T follicular helper cell (primary cell): Measurements from ENCODE around the gene YJU2.

Source experiments
- DNase-seq: peaks from one replicate; pipeline ENCODE4 v3.0.0-alpha.2; 2020; ENCODE audit warnings: low read depth

YJU2 gene

DNA sequence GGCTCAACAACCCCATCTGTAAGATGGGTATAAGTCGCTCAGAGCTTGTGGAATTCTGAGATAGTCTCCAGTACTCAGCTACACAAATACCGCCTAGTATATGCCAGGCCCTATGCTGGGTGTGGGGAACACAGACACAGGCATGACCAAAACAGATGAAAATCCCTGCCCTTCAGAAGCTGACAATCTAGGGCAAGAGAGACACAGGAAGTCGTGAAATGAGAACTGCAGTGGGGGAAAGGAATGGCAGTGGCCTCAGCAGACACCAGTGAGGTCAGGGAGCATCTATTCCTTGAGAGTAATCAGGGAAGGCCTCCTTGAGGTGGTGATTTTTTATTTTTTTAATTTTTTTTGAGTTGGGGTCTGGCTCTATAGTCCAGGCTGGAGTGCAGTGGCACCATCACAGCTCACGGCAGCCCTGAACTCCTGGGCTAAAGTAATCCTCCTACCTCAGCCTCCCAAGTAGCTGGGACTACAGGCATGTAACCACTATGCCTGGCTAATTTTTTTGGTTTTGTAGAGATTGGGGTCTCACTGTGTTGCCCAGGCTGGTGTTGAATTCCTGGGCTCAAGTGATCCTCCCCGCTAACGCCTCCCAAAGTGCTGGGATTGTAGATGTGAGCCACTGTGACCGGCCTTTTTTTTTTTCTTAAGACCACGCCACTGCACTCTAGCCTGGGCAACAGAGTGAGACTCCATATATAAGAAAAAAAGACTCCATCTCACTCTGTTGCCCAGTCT lies 52.1 kb downstream of the YJU2 start:
- DNase-seq, result no peak

DNA sequence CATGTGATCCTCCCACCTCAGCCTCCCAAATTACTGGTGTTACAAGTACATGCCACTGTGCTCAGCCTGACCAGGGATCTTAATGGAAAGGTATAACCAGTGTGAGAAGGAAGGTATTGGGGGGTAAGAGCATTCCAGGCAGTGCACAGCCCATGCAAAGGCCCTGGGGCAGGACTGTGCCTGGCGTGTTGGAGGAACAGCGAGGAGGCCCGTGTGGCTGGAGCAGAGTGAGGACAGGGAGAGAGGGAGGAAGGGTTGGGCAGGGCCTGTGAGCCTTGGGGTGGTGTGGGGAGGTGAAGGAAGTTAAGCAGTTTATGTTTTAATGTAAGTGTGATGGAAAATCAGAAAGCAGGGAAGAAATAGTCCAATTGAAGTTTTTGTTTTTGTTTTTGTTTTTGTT lies 53.7 kb downstream of the YJU2 start:
- no peak for DNase-seq

DNA sequence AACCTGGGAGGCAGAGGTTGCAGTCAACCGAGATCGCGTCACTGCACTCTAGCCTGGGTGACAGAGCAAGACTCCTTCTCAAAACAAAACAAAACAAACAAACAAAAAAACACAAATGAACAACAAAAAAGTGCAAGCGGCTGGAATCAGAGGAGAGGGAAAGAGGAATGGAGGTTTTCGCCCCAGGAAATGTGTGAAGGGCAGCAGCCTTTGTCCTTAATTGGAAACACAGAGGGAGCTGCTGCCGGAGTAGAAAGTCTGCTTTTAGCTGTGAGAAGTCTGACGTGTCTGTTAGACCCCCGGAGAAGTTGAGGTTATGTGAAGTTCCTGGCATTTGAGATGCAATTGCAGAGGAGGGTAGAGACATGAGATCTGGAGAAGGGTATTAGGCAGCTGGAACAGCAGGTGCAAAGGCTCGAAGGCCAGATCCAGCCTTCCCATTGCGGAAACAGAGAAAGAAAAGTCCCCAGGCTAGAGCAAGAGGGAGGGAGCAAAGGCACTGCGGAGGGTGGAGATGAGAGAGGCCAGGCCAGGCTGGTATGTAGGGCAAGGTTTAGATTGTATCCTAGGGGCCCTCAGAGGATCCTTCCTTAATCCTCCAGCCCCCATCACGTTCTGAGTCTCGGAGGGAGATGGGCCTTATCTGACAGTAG lies 54.8 kb downstream of the YJU2 start:
- DNase-seq, result no peak

DNA sequence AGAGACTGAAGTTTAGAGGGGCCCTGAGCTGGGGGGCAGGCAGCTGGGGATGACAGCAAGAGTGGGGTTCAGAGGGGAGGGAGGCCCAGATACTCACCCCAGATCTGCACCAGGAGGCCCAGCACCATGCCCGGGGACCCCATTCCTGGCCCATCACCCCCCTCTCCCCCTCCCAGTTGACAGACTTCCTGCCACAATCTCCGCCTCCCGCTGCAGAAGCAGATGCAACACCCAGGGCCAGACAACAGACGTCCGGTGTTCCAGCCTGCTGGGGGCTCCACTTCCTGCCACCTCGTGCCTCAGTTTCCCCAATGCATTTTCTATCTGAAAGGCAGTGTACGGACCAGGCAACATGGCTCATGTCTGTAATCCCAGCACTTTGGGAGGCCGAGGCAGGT lies 55.4 kb downstream of the YJU2 start, which contains the start of gene TMIGD2:
TSS of gene TMIGD2 (minus strand) at position 147 of the 398 bp plus-strand sequence. CDS start at position 143, 4 bp downstream.
- no peak for DNase-seq

DNA sequence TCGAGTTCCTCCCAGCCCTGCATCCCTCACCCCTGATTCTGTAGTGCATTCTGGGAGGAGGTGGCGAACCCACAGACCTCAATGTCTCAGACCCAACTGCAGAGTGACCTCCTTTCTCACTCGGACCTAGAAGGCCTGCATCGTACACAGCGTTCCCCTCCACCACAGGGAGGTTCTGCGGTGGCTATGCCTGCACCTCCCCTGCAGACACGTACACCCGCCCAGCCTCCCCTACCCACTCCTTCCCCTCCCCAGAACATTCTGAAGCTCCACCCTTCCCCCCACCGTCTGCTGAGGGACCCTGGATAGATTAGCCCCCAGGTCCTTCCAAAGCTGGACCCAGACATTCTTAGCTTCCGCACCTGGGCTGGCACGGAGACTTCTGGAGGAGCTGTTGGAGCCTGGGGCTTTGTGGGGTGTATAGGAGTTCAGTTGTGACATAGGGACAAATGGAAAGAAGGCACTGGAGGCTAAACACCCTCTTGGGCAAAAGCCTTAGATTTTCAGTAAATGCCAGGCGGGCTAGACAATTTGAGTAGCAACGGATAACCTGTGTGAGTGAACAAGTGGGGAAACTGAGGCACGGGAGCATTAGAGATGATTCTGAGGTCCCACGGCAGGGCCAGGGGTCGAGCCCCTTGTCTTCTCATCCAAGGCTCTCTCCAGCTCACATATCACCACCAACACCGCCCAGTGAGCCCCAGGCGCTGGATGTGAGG lies 57.1 kb downstream of the YJU2 start:
- DNase-seq, result no peak

DNA sequence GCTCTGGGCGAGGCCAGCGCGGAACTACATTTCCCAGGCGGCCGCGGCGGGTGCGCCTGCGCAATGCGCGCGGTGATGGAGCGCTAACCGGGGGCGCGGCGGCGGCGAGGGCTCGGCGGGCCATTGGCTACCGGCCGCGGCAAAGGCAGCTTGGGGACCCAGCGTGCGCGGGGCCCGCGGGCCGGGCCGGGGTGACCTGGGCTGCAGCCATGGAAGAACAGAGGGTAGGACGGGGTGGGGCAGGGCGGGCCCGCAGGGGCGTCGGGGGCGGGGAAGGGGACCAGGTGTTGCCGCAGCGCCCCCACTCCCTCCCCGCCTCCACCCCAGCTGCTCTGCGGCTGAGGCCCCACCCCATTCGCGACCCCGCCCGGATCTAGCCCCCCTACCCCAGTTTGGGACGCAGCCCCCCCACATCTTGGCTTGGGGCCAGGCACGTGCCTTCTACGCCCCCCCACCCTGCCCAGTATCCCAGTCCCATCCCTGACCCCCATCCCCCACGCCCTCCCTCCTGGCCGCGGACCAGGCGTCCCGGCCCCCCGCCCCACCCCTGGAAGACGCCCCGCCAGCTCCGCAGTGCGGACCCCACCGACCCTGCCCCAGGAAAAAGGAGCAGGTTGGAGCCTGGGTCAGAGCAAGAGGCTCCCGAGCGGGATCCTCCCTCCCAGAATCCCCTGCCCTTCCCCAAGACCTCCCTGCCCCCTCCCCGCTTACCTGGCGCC lies 57.8 kb downstream of the YJU2 start, which contains the start of gene FSD1:
TSS of gene FSD1 (plus strand) at position 61 of the 719 bp plus-strand sequence. CDS start at position 210, 149 bp downstream.
- DNase-seq, result peak; percentile 25

DNA sequence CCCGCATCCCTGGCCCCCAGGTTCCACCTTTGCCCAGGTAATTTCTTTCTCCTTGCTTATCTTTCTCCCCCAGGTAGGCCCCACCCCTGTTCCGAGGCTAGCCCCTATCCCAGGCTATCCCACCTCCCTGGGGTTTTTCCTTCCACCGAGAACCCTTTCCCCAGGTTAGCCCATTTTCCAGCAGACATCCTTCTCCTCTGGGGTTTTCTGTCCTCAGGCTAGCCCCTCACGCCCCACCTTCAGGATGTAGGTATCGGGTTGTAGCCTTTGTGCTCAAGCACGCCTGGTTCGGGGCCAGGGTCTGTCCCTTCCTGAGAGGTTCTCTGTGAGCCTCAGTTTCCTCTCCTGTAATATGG lies 58.4 kb downstream of the YJU2 start:
- no peak for DNase-seq

DNA sequence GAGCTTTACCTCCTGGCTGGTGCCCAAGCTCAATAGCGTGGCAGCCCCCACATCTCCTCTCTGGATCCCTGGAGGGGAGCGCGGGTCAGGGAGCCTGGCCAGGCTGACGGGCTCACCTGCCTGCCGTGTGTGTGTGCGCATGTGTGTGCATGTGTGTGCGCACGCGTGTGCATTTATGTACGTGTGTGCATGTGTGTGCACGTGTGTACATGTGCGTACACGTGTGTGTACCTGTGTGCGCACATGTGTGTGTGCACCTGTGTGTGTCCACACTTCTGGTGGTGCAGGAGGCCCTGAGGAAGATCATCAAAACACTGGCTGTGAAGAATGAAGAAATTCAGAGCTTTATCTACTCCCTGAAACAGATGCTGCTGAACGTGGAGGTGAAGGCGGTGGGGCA lies 58.8 kb downstream of the YJU2 start:
- DNase-seq, result no peak

DNA sequence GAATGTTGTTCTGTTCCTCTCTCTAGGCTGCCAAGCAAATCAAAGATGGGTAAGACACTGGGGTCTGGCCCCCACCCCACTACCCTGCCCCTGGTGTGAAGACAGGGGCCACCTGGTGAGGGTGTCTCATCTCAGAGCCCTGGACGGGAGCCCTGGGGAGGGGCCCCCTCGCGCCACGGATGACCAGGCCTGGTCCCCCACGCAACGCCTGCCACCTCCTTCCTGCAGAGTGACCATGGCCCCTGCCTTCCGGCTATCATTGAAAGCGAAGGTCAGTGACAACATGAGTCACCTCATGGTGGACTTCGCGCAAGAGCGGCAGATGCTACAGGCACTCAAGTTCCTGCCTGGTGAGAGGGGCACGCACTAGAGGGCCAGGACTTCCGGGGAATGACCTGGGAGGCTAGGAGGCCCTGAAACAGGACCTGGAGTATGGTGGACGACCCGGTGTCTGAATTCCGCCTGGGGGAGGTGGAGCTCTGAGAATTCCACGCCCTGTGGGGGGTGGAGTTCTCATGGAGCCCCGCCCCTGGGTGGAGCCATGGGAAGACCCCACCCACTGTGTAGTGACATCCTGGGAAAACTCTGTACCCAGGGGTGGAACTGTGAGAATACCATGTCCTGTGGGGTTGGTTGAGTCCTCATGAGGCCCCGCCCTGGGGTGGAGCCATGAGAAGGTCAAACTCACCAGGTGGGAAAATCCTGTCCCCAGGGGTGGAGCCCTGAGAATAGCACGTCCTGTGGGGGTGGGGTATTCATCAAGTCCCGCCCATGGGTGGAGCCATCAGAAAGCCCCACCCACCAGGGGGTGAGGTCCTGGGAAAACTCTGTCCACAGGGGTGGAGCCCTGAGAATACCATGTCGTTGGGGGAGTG lies 63.6 kb downstream of the YJU2 start:
- DNase-seq, result no peak

DNA sequence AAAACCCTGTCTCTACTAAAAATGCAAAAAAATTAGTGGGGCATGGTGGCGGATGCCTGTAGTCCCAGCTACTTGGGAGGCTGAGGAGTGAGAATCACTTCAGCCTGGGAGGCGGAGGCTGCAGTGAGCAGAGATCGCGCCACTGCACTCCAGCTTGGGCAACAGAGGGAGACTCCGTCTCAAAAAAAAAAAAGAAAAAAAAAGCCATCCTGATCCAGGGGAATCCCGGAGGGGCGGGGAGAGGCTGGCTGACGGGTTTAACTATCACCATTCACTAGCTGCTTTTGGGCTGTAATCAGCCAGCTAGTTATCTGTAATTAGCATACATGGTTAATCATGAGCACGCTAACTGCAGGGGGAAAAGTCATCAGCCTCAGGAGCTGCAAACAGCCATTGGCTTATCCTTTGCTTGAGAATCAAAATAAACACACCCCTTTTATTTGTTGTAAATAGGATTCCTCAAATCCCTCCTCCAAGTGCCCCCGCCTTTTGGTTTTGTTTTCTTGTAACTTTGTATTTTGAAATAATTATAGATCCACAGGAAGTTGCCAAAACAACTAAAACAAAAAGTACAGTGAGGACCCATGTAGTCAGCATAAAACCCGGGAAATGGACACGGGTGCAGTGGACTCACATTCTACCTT lies 67.1 kb downstream of the YJU2 start:
- DNase-seq, result no peak

DNA sequence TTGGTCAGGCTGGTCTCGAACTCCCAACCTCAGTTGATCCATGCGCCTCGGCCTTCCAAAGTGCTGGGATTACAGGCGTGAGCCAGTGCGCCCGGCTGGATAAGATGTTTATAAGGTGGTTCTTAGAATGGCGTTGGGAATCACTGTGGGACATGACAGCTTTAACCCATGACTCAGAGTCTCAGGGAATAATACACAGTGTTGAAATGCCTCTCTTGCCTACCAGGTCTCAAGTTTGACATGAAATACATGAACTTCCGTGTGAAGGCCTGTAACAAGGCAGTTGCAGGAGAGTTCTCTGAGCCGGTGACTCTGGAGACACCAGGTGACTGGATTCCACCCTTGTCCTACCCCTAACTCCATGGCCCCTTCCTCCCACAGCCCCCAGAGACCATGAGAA lies 70.1 kb downstream of the YJU2 start:
- DNase-seq, result no peak

DNA sequence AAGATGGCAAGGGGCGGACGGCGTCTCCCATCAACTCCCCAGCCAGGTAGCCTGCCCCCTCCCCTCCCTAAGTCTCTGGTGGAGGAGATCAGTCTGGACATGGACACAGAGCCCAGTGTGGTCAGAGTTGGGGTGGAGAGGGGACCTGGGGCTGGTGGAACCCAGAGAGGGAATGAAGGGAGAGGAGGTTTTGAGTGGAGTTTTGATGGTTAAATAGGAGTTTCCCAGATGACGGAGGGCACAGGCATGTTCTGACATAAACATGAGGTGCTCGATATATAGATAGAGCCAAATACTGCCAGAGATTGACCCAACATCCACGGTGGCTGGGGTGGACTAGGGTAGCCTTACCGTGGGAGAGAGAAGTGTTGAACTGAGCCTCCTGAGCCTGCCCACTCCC lies 71.6 kb downstream of the YJU2 start:
- DNase-seq, result no peak
